NCI-H524 (cell line): ENCODE data around the gene ANO2.
"Not testable (repeated sequence)": the region's sequence is repeated elsewhere in the genome, so short reads cannot be mapped to it uniquely, and the experiment has no call there.

Experiments
- DNase-seq, 2 experiments: peaks; one replicate each; lab custom pipeline; 2025; lab: John Stamatoyannopoulos, UW

ANO2 gene

GRCh38 chr12:5723071-5723470 is 222.0 kb downstream of the ANO2 start:
- no peak for DNase-seq

- DNase-seq, result no peak
Measured at GRCh38 chr12:5720381-5721005, 224.6 kb downstream of the ANO2 start.

GRCh38 chr12:5718680-5719079 is 226.4 kb downstream of the ANO2 start:
- DNase-seq, result no peak

- DNase-seq, result no peak
Measured at GRCh38 chr12:5718073-5718472, 227.0 kb downstream of the ANO2 start.

- no peak for DNase-seq
Measured at GRCh38 chr12:5716976-5717375, 228.1 kb downstream of the ANO2 start.

GRCh38 chr12:5716201-5716600 is 228.9 kb downstream of the ANO2 start:
- DNase-seq, result no peak

GRCh38 chr12:5715021-5715420 is 230.0 kb downstream of the ANO2 start:
- no peak for DNase-seq

GRCh38 chr12:5713599-5714081 is 231.4 kb downstream of the ANO2 start:
- DNase-seq, result no peak

- DNase-seq, result no peak
Measured at GRCh38 chr12:5710260-5710878, 234.7 kb downstream of the ANO2 start.

- DNase-seq, result no peak
Measured at GRCh38 chr12:5708371-5708770, 236.7 kb downstream of the ANO2 start.

GRCh38 chr12:5706247-5706646 is 238.8 kb downstream of the ANO2 start:
- DNase-seq, result no peak

- DNase-seq, result no peak
Measured at GRCh38 chr12:5705791-5706190, 239.3 kb downstream of the ANO2 start.

GRCh38 chr12:5694759-5695409 is 250.2 kb downstream of the ANO2 start:
- DNase-seq, result no peak

GRCh38 chr12:5692850-5693249 is 252.2 kb downstream of the ANO2 start:
- DNase-seq, result no peak

GRCh38 chr12:5691943-5692342 is 253.1 kb downstream of the ANO2 start:
- DNase-seq, result no peak

- no peak for DNase-seq
Measured at GRCh38 chr12:5690240-5690639, 254.8 kb downstream of the ANO2 start.

- no peak for DNase-seq
Measured at GRCh38 chr12:5689773-5690172, 255.3 kb downstream of the ANO2 start.

- peak; percentile 70 to 87 for DNase-seq
Measured at GRCh38 chr12:5688226-5688625, 256.8 kb downstream of the ANO2 start.

- no peak for DNase-seq
Measured at GRCh38 chr12:5685935-5686334, 259.1 kb downstream of the ANO2 start.

GRCh38 chr12:5684989-5685388 is 260.1 kb downstream of the ANO2 start:
- DNase-seq, result no peak

GRCh38 chr12:5682581-5682980 is 262.5 kb downstream of the ANO2 start:
- DNase-seq, result no peak

- DNase-seq, result no peak
Measured at GRCh38 chr12:5678176-5678575, 266.9 kb downstream of the ANO2 start.

- DNase-seq, result not testable (repeated sequence)
Measured at GRCh38 chr12:5669624-5670023, 275.4 kb downstream of the ANO2 start.
